ENCODE data around the gene AFP.

DNA sequence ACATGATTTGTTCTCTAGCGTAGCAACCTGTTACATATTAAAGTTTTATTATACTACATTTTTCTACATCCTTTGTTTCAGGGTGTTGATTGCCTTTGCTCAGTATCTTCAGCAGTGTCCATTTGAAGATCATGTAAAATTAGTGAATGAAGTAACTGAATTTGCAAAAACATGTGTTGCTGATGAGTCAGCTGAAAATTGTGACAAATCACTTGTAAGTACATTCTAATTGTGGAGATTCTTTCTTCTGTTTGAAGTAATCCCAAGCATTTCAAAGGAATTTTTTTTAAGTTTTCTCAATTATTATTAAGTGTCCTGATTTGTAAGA, 29.5 kb upstream of the AFP start:
- no peak for TF ChIP-seq POLR2AphosphoS5 (IDR thresholded peaks at IDR 0.05)
- no peak for TF ChIP-seq EZH2 (IDR thresholded peaks at IDR 0.05; ENCODE audit: borderline replicate concordance, insufficient read depth, low read length, poor library complexity, severe bottlenecking)
- no peak for TF ChIP-seq REST (IDR thresholded peaks at IDR 0.05; ENCODE audit: borderline replicate concordance)
- TF ChIP-seq SMC3 (conservative IDR thresholded peaks at IDR 0.05; ENCODE audit: poor library complexity), result no peak
- no peak for TF ChIP-seq CTCF (IDR thresholded peaks at IDR 0.05; ENCODE audit: poor library complexity, severe bottlenecking)
- no peak for TF ChIP-seq RAD21 (conservative IDR thresholded peaks at IDR 0.05)
- no peak for TF ChIP-seq TAF1 (IDR thresholded peaks at IDR 0.05; ENCODE audit: low read depth)
- TF ChIP-seq EP300 (conservative IDR thresholded peaks at IDR 0.05; ENCODE audit: poor library complexity, severe bottlenecking), result no peak
- no peak for TF ChIP-seq MXI1 (conservative IDR thresholded peaks at IDR 0.05; ENCODE audit: poor library complexity, severe bottlenecking)

Data from neural cell (in vitro differentiated cells).